ENCODE results near the gene TAP2.
"Not testable (repeated sequence)": the region's sequence is repeated elsewhere in the genome, so short reads cannot be mapped to it uniquely, and the experiment has no call there.

The TAP2 gene

GRCh38 chr6:32838114-32838958, at the start of gene TAP2:
TSS of gene TAP2 (minus strand) at chr6:32838739. CDS start at chr6:32838233, 506 bp downstream.
- peak; percentile 98 for DNase-seq

- DNase-seq: no peak
These were observed 49.1 kb upstream of the TAP2 start for GRCh38 chr6:32887616-32888015.

GRCh38 chr6:32886681-32887383, 48.3 kb upstream of the TAP2 start:
- DNase-seq: no peak

GRCh38 chr6:32885698-32886286, 47.3 kb upstream of the TAP2 start:
- DNase-seq: peak; percentile 79

- DNase-seq: no peak
These were observed 45.2 kb upstream of the TAP2 start for GRCh38 chr6:32883789-32884188.

GRCh38 chr6:32882879-32883250, 44.3 kb upstream of the TAP2 start:
- no peak for DNase-seq

GRCh38 chr6:32880962-32881361, 42.4 kb upstream of the TAP2 start:
- DNase-seq: not testable (repeated sequence)

- no peak for DNase-seq
These were observed 41.2 kb upstream of the TAP2 start for GRCh38 chr6:32879691-32880090.

- DNase-seq: no peak
These were observed 38.1 kb upstream of the TAP2 start for GRCh38 chr6:32876603-32877002.

- DNase-seq: not testable (repeated sequence)
These were observed 35.4 kb upstream of the TAP2 start for GRCh38 chr6:32873947-32874346.

- DNase-seq: peak; percentile 84
These were observed 29.8 kb upstream of the TAP2 start for GRCh38 chr6:32868257-32868788.

- no peak for DNase-seq
These were observed 29.2 kb upstream of the TAP2 start for GRCh38 chr6:32867554-32868256.

- DNase-seq: no peak
These were observed 28.5 kb upstream of the TAP2 start for GRCh38 chr6:32867022-32867477.

- no peak for DNase-seq
These were observed 27.3 kb upstream of the TAP2 start for GRCh38 chr6:32865724-32866443.

GRCh38 chr6:32862725-32863124, 24.2 kb upstream of the TAP2 start:
- DNase-seq: no peak

- no peak for DNase-seq
These were observed 22.1 kb upstream of the TAP2 start for GRCh38 chr6:32860674-32861073.

- DNase-seq: no peak
These were observed 19.7 kb upstream of the TAP2 start for GRCh38 chr6:32858194-32858593.

- no peak for DNase-seq
These were observed 18.8 kb upstream of the TAP2 start for GRCh38 chr6:32857156-32857891.

- DNase-seq: no peak
These were observed 17.1 kb upstream of the TAP2 start for GRCh38 chr6:32855467-32856174.

GRCh38 chr6:32854376-32855178, 16.0 kb upstream of the TAP2 start:
- peak; percentile 70 for DNase-seq
